Amygdala (tissue), 56 donors: ENCODE measurements around the gene USP10.
A peak's percentile ranks its signal among the peaks of the same experiment; 100 is the strongest.

ENCODE experiments used
- DNase-seq, 56 donors: peaks; one replicate each; lab custom pipeline; 2025; lab: John Stamatoyannopoulos, UW

USP10 gene

GRCh38 chr16:84694980-84695379 is 4.8 kb upstream of the USP10 start:
- no peak for DNase-seq

GRCh38 chr16:84699147-84699711 is 571 bp upstream of the USP10 start:
- DNase-seq: peak in 5 of 56 donors; percentile 25 to 53 (median 40)

- peak in 17 of 56 donors; percentile 5 to 42 (median 27) for DNase-seq
These were observed 873 bp downstream of the USP10 start for GRCh38 chr16:84700446-84701300.

GRCh38 chr16:84703681-84704080 is 3.9 kb downstream of the USP10 start:
- DNase-seq: no peak

- no peak for DNase-seq
These were observed 4.5 kb downstream of the USP10 start for GRCh38 chr16:84704253-84704652.

GRCh38 chr16:84706856-84707255 is 7.1 kb downstream of the USP10 start:
- no peak for DNase-seq

GRCh38 chr16:84709609-84710008 is 9.8 kb downstream of the USP10 start:
- DNase-seq: no peak

GRCh38 chr16:84710686-84711085 is 10.9 kb downstream of the USP10 start:
- DNase-seq: no peak

GRCh38 chr16:84712138-84712671 is 12.4 kb downstream of the USP10 start:
- no peak for DNase-seq

GRCh38 chr16:84712801-84713775 is 13.3 kb downstream of the USP10 start:
- no peak for DNase-seq

GRCh38 chr16:84714028-84714427 is 14.2 kb downstream of the USP10 start:
- DNase-seq: no peak

- DNase-seq: no peak
These were observed 15.6 kb downstream of the USP10 start for GRCh38 chr16:84715424-84715823.

GRCh38 chr16:84715854-84716253 is 16.1 kb downstream of the USP10 start:
- no peak for DNase-seq

GRCh38 chr16:84716740-84717139 is 16.9 kb downstream of the USP10 start:
- no peak for DNase-seq

GRCh38 chr16:84717484-84717883 is 17.7 kb downstream of the USP10 start:
- DNase-seq: no peak

GRCh38 chr16:84720177-84720579 is 20.4 kb downstream of the USP10 start:
- no peak for DNase-seq

- no peak for DNase-seq
These were observed 22.3 kb downstream of the USP10 start for GRCh38 chr16:84722068-84722467.

- DNase-seq: no peak
These were observed 24.1 kb downstream of the USP10 start for GRCh38 chr16:84723906-84724305.

- DNase-seq: peak in 1 of 56 donors; percentile 19
These were observed 25.0 kb downstream of the USP10 start for GRCh38 chr16:84724606-84725309.

GRCh38 chr16:84725481-84726078 is 25.8 kb downstream of the USP10 start:
- DNase-seq: no peak
